ENCODE measurements around the gene GSK3B. TPM values are rescaled to one million over a fixed set of nuclear protein-coding genes. Genes with fewer than 3 reads are reported as not detected.

The GSK3B gene
- total RNA-seq, 2 donors from 2014 or later, result 26.3 to 44.2 TPM

GRCh38 chr3:119862616-119863015, 231.6 kb downstream of the GSK3B start:
- H3K27ac Mint-ChIP-seq, result no peak overlapping the region
- no peak for DNase-seq (ENCODE audit: low spot score in 2 of 2)
- H3K36me3 Mint-ChIP-seq, result peaks cover 28 to 37% of the 10 kb centered on the region in 2 donors

GRCh38 chr3:119861681-119862080, 232.6 kb downstream of the GSK3B start:
- H3K36me3 Mint-ChIP-seq, result peaks cover 32 to 45% of the 10 kb centered on the region in 2 donors
- H3K9me3 Mint-ChIP-seq, result peaks cover 7 to 14% of the 10 kb centered on the region in 2 donors
- ATAC-seq, result no peak
- peak overlapping the region in 1 of 2 donors; percentile 74 for H3K27ac Mint-ChIP-seq
- DNase-seq (ENCODE audit: low spot score in 2 of 2), result no peak

More at GRCh38 chr3:119862616-119863015, 231.6 kb downstream of the GSK3B start:
- H3K9me3 Mint-ChIP-seq, result peaks cover 5 to 14% of the 10 kb centered on the region in 2 donors
- ATAC-seq, result peak; percentile 18 to 32

DNA sequence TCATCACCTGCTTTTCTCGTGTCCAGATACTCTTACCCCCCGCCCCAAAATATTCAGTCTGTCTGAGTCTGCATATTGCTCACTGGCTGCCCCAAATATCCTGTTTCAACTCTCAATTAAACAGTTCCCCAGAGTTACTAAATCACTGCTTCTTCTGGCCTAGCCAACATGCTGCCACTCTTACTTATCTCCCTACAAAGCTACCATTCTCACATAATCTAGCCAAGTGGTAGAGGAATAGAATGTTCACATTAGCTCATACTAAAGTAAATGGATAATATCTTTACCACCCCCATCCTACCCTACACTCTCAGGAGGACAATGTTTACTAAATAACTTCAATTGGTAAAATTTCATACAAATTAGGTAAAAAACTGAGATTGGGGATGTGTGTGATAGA, 234.5 kb downstream of the GSK3B start:
- Mint-ChIP-seq H3K36me3 (peaks cover 38 to 62% of the 10 kb centered on the region in 2 donors), H3K27ac (no peak overlapping the region), H3K9me3 (peaks cover 10 to 17% of the 10 kb centered on the region in 2 donors)
- DNase-seq (ENCODE audit: low spot score in 2 of 2) (no peak), ATAC-seq (no peak)

GRCh38 chr3:119858957-119859356, 235.3 kb downstream of the GSK3B start:
- Mint-ChIP-seq H3K36me3 (peaks cover 41 to 69% of the 10 kb centered on the region in 2 donors), H3K27ac (no peak overlapping the region), H3K9me3 (peaks cover 11 to 19% of the 10 kb centered on the region in 2 donors)
- ATAC-seq (no peak), DNase-seq (ENCODE audit: low spot score in 2 of 2) (no peak)

DNA sequence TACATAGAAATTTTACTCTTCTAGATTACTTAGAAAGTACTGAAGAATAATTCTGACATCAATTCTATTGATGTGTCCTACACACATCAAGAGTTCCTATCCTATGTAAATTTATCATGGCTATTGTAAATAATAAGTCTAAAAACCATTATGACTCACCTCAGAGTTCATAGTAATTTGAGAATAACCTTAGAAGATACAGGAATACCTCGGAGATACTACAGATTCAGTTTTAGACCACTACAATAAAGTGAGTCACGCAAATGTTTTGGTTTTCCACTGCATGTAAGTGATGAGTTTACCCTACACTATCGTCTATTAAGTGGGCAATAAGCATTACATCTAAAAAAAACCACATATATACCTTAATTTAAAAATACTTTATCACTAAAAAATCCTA, 237.6 kb downstream of the GSK3B start:
- DNase-seq (ENCODE audit: low spot score in 2 of 2) (no peak), ATAC-seq (peak in 1 of 2 donors; percentile 20)
- Mint-ChIP-seq H3K36me3 (peaks cover 32 to 63% of the 10 kb centered on the region in 2 donors), H3K27ac (no peak overlapping the region), H3K9me3 (peaks cover 11 to 14% of the 10 kb centered on the region in 2 donors)

GRCh38 chr3:119849126-119849525, 245.1 kb downstream of the GSK3B start:
- Mint-ChIP-seq H3K9me3 (no peaks in the 10 kb centered on the region), H3K36me3 (peaks cover 0 to 29% of the 10 kb centered on the region in 2 donors), H3K27ac (no peak overlapping the region)
- DNase-seq (ENCODE audit: low spot score in 2 of 2), result no peak
- ATAC-seq, result no peak

- ATAC-seq, result no peak
- peaks cover 0 to 20% of the 10 kb centered on the region in 2 donors for H3K36me3 Mint-ChIP-seq
- no peak for DNase-seq (ENCODE audit: low spot score in 2 of 2)
Observed at GRCh38 chr3:119841808-119842471, 252.3 kb downstream of the GSK3B start.

GRCh38 chr3:119835556-119835955, 258.7 kb downstream of the GSK3B start:
- H3K9me3 Mint-ChIP-seq, result no peaks in the 10 kb centered on the region
- no peak for DNase-seq (ENCODE audit: low spot score in 2 of 2)
- no peaks in the 10 kb centered on the region for H3K36me3 Mint-ChIP-seq
- H3K27ac Mint-ChIP-seq, result no peak overlapping the region
- ATAC-seq, result no peak

More at GRCh38 chr3:119841808-119842471, 252.3 kb downstream of the GSK3B start:
- no peak overlapping the region for H3K27ac Mint-ChIP-seq
- no peaks in the 10 kb centered on the region for H3K9me3 Mint-ChIP-seq

DNA sequence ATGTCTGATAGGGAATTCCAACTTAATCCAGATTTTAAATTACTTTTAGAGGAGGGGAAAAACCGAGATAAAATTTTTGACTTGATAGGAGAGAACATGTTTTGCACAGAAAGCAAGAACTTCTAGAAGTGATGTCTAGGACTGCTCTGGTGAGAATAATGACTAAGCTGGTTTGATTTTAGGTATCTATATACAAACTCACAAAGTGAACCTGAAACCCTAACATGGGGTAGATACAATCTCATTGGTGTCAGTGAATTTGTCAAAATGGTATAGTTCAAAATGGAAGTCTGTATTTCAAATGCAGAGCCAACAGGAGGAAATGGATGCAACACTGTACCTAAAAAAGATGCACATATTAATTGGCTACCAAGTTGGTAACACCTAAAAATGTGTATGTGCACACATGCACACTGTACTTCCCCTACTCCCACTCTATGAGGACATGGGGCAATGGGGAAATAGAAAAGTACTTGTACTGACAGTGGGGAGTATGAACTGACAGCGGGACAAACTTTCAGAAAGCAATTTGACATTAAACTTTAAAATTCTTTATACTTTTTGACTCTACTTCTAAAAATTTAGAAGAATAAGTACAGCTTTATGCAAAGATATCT, 259.4 kb downstream of the GSK3B start:
- peak in 1 of 2 donors; percentile 61 for ATAC-seq
- no peak for DNase-seq (ENCODE audit: low spot score in 2 of 2)
- H3K36me3 Mint-ChIP-seq, result no peaks in the 10 kb centered on the region
- H3K9me3 Mint-ChIP-seq, result no peaks in the 10 kb centered on the region
- H3K27ac Mint-ChIP-seq, result no peak overlapping the region

GRCh38 chr3:119831941-119832371, 262.3 kb downstream of the GSK3B start:
- no peaks in the 10 kb centered on the region for H3K36me3 Mint-ChIP-seq
- DNase-seq (ENCODE audit: low spot score in 2 of 2) (no peak), ATAC-seq (no peak)
- no peak overlapping the region for H3K27ac Mint-ChIP-seq
- H3K9me3 Mint-ChIP-seq, result no peaks in the 10 kb centered on the region

DNA sequence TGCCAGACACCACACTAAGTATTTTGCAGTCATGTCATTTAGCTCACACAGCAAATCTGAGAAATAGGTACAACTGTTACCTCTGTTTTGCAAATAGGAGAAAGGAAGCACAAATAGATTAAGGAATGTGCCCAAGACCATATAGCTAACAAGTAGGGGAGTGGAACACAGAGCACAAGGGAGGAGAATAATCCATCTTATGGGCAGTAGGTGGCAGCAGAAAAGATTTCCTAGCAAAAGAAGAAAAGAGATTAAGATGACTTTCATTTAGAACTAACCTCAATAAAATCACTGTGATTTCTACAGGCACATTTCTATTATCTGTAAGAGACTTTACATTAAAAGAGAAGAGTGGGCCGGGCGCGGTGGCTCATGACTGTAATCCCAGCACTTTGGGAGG, 263.2 kb downstream of the GSK3B start:
- DNase-seq (ENCODE audit: low spot score in 2 of 2) (no peak), ATAC-seq (no peak)
- no peaks in the 10 kb centered on the region for H3K9me3 Mint-ChIP-seq
- no peaks in the 10 kb centered on the region for H3K36me3 Mint-ChIP-seq
- H3K27ac Mint-ChIP-seq, result no peak overlapping the region

- H3K9me3 Mint-ChIP-seq, result no peaks in the 10 kb centered on the region
- H3K36me3 Mint-ChIP-seq, result no peaks in the 10 kb centered on the region
- ATAC-seq, result no peak
- DNase-seq (ENCODE audit: low spot score in 2 of 2), result no peak
- H3K27ac Mint-ChIP-seq, result no peak overlapping the region
Observed at GRCh38 chr3:119829420-119829819, 264.8 kb downstream of the GSK3B start.

GRCh38 chr3:119826711-119827608, 267.3 kb downstream of the GSK3B start:
- no peak for ATAC-seq
- Mint-ChIP-seq H3K36me3 (no peaks in the 10 kb centered on the region), H3K9me3 (no peaks in the 10 kb centered on the region), H3K27ac (no peak overlapping the region)
- DNase-seq (ENCODE audit: low spot score in 2 of 2), result no peak

- H3K36me3 Mint-ChIP-seq, result no peaks in the 10 kb centered on the region
- DNase-seq (ENCODE audit: low spot score in 2 of 2), result no peak
- H3K9me3 Mint-ChIP-seq, result no peaks in the 10 kb centered on the region
- no peak for ATAC-seq
- H3K27ac Mint-ChIP-seq, result peak overlapping the region in 1 of 2 donors; percentile 72
Observed at GRCh38 chr3:119825820-119826219, 268.4 kb downstream of the GSK3B start.

GRCh38 chr3:119819806-119820205, 274.4 kb downstream of the GSK3B start:
- H3K27ac Mint-ChIP-seq, result no peak overlapping the region
- DNase-seq (ENCODE audit: low spot score in 2 of 2) (no peak), ATAC-seq (no peak)
- H3K36me3 Mint-ChIP-seq, result no peaks in the 10 kb centered on the region
- no peaks in the 10 kb centered on the region for H3K9me3 Mint-ChIP-seq

GRCh38 chr3:119818937-119819336, 275.3 kb downstream of the GSK3B start:
- no peaks in the 10 kb centered on the region for H3K9me3 Mint-ChIP-seq
- H3K36me3 Mint-ChIP-seq, result no peaks in the 10 kb centered on the region
- no peak overlapping the region for H3K27ac Mint-ChIP-seq

More at GRCh38 chr3:119818937-119819336, 275.3 kb downstream of the GSK3B start:
- DNase-seq (ENCODE audit: low spot score in 2 of 2) (no peak), ATAC-seq (no peak)

Measured in activated naive CD4-positive, alpha-beta T cell treated with anti-CD3 and anti-CD28 coated beads, Interleukin-2, amount 50 U/mL, for 72 hours (primary cell).